ENCODE data around the gene OTOG.

The OTOG gene

GRCh38 chr11:17634776-17635550 lies 87.9 kb downstream of the OTOG start:
- DNase-seq, result no peak

- no peak for DNase-seq
These were observed 88.5 kb downstream of the OTOG start for GRCh38 chr11:17635551-17635938.

GRCh38 chr11:17636721-17637120 lies 89.7 kb downstream of the OTOG start:
- no peak for DNase-seq

GRCh38 chr11:17637901-17638300 lies 90.8 kb downstream of the OTOG start:
- DNase-seq, result no peak

- no peak for DNase-seq
These were observed 91.3 kb downstream of the OTOG start for GRCh38 chr11:17638311-17638710.

- DNase-seq, result no peak
These were observed 92.0 kb downstream of the OTOG start for GRCh38 chr11:17639091-17639490.

- no peak for DNase-seq
These were observed 92.7 kb downstream of the OTOG start for GRCh38 chr11:17639781-17640180.

- DNase-seq, result no peak
These were observed 93.6 kb downstream of the OTOG start for GRCh38 chr11:17640493-17641164.

GRCh38 chr11:17641792-17642350 lies 94.8 kb downstream of the OTOG start:
- no peak for DNase-seq

- no peak for DNase-seq
These were observed 95.3 kb downstream of the OTOG start for GRCh38 chr11:17642370-17642769.

GRCh38 chr11:17642980-17643379 lies 95.9 kb downstream of the OTOG start:
- DNase-seq, result no peak

GRCh38 chr11:17643506-17644405 lies 96.7 kb downstream of the OTOG start:
- no peak for DNase-seq

GRCh38 chr11:17645190-17645970 lies 98.3 kb downstream of the OTOG start:
- no peak for DNase-seq

GRCh38 chr11:17646451-17647145 lies 99.5 kb downstream of the OTOG start:
- no peak for DNase-seq

GRCh38 chr11:17648528-17648927 lies 101.5 kb downstream of the OTOG start:
- DNase-seq, result no peak

GRCh38 chr11:17649261-17649660 lies 102.2 kb downstream of the OTOG start:
- no peak for DNase-seq

- DNase-seq, result no peak
These were observed 102.6 kb downstream of the OTOG start for GRCh38 chr11:17649696-17650095.

GRCh38 chr11:17650127-17650911 lies 103.3 kb downstream of the OTOG start:
- DNase-seq, result no peak

GRCh38 chr11:17651061-17651460 lies 104.0 kb downstream of the OTOG start:
- DNase-seq, result no peak

GRCh38 chr11:17651681-17652080 lies 104.6 kb downstream of the OTOG start:
- DNase-seq, result no peak

GRCh38 chr11:17652556-17652955 lies 105.5 kb downstream of the OTOG start:
- no peak for DNase-seq

Measured in fibroblast of skin of scalp (primary cell).